ENCODE measurements around the gene PDCD4. TPM values are rescaled to one million over a fixed set of nuclear protein-coding genes. Genes with fewer than 3 reads are reported as not detected.
"Not testable (repeated sequence)": the region's sequence is repeated elsewhere in the genome, so short reads cannot be mapped to it uniquely, and the experiment has no call there.

The PDCD4 gene
- total RNA-seq, 1 donor from 2014 or later: 10.3 TPM

DNA sequence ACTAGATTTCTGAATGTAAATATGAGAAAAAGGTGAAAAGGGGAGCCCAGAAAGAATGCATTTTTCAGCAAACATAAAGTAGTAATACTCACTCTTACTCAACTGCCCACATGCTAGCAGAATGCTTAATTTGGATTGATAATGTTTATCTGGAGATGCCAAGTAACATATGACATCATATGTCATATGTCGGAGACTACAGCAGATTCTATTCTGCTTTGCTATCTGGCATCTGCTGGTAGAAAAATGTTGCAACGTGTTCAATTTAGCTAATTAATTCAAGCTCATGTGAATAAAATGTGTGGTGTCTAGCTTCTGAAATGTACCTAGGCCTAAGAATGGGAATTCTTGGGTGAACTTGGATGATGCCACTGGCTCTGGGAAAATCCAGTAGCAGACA lies 42.7 kb downstream of the PDCD4 start:
- no peak overlapping the region for H3K27ac ChIP-seq
- H3K4me3 ChIP-seq: no peak overlapping the region
- H3K9me3 ChIP-seq: no peaks in the 10 kb centered on the region
- DNase-seq (ENCODE audit: low spot score in 2 of 2): no peak
- intact Hi-C loops (cut with DNase I): loop anchor here (10.0 kb wide), 1 partner anchor 420 kb away; the partner anchor contains the start of gene DUSP5
- peaks cover 0 to 2% of the 10 kb centered on the region in 2 donors for H3K4me1 ChIP-seq
- TF ChIP-seq, protein P1, sequence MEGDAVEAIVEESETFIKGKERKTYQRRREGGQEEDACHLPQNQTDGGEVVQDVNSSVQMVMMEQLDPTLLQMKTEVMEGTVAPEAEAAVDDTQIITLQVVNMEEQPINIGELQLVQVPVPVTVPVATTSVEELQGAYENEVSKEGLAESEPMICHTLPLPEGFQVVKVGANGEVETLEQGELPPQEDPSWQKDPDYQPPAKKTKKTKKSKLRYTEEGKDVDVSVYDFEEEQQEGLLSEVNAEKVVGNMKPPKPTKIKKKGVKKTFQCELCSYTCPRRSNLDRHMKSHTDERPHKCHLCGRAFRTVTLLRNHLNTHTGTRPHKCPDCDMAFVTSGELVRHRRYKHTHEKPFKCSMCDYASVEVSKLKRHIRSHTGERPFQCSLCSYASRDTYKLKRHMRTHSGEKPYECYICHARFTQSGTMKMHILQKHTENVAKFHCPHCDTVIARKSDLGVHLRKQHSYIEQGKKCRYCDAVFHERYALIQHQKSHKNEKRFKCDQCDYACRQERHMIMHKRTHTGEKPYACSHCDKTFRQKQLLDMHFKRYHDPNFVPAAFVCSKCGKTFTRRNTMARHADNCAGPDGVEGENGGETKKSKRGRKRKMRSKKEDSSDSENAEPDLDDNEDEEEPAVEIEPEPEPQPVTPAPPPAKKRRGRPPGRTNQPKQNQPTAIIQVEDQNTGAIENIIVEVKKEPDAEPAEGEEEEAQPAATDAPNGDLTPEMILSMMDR (IDR thresholded peaks at IDR 0.05): no peak
- no peaks in the 10 kb centered on the region for H3K36me3 ChIP-seq
- H3K27me3 ChIP-seq: no peaks in the 10 kb centered on the region

DNA sequence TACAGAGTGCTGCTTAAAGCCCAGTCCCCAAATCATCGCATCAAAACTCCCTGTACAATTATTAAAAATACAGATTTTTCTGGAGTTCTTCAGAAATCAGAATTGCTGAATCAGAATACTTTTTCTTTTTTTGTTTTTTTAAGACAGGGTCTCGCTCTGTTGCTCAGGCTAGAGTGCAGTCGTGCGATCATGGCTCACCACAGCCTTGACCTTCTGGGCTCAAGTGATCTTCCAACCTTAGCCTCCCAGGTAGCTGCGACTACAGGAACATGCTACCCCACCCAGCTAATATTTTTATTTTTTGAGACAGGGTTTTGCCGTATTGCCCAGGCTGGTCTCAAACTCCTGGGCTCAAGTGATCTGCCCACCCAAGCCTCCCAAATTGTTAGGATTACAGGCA lies 43.3 kb downstream of the PDCD4 start:
- H3K4me3 ChIP-seq: no peak overlapping the region
- peaks cover 0 to 2% of the 10 kb centered on the region in 2 donors for H3K4me1 ChIP-seq
- no peaks in the 10 kb centered on the region for H3K27me3 ChIP-seq
- no peak for DNase-seq (ENCODE audit: low spot score in 2 of 2)
- TF ChIP-seq, protein P1 (IDR thresholded peaks at IDR 0.05): no peak
- no peaks in the 10 kb centered on the region for H3K36me3 ChIP-seq
- H3K9me3 ChIP-seq: no peaks in the 10 kb centered on the region
- no peak overlapping the region for H3K27ac ChIP-seq
- intact Hi-C loops (cut with DNase I): loop anchor here (5.0 to 10.0 kb wide), 2 partner anchors 420 to 693 kb away; partner anchors contain the start of gene DUSP5

DNA sequence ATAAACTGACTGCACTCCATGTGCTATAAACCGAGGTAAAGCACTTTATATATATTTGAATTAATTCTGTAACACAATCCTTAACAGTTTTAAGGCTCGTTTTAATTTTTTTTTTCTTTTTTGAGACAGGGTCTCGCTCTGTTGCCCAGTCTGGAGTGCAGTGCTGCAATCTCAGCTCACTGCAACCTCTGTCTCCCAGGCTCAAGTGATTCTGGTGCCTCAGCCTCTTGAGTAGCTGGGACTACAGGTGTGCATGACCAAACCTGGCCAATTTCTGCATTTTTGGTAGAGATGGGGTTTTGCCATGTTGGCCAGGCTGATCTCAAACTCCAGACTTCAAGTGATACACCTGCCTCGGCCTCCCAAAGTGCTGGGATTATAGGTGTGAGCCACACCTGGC lies 43.9 kb downstream of the PDCD4 start:
- H3K4me3 ChIP-seq; H3K9me3 ChIP-seq; H3K4me1 ChIP-seq; H3K27ac ChIP-seq; DNase-seq (ENCODE audit: low spot score in 2 of 2); H3K27me3 ChIP-seq; H3K36me3 ChIP-seq: not testable (repeated sequence)
- intact Hi-C loops (cut with DNase I): loop anchor here (5.0 to 10.0 kb wide), 2 partner anchors 421 to 693 kb away; partner anchors contain the start of gene DUSP5

DNA sequence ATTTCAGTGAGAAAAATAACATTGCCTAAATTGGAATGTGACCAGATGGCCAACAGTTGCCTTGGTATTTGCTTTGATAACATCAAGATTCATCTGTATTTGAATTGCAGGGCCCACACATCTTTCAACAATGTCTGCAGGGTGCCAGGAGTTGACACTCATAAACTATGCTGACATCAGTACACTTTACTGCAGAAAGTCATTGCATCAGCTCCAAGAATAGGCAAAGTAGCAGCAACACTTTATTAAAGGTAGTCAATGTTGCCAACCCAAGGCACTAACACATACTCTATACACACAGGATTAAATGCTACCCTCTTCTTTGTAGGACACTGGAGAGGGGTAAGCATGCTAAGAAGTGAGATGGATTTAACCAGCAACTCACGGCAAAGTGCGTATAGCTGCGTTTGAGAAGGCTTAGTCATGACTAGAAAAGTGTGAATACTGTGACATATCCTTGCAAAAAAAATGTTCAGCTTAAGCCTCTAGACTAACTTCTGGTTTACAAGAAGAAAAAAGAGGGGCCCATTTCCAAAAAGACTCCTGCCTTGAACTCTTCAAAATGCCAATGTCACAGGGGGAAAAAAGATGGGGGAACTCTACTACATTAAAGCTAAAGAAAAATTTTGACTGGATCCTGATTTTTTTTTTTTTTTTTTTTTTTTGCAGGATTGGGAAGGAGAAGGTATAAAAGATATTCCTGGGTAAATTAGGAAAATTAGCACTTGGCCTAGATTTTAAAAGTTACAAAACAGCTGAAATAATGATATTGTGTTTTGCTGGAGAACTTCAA lies 45.0 kb downstream of the PDCD4 start:
- Histone ChIP-seq H3K4me3 (no peak overlapping the region), H3K27ac (no peak overlapping the region), H3K9me3 (no peaks in the 10 kb centered on the region), H3K4me1 (peaks cover 0 to 2% of the 10 kb centered on the region in 2 donors), H3K27me3 (no peaks in the 10 kb centered on the region), H3K36me3 (no peaks in the 10 kb centered on the region)
- no peak for DNase-seq (ENCODE audit: low spot score in 2 of 2)
- TF ChIP-seq, protein P1 (IDR thresholded peaks at IDR 0.05): no peak
- intact Hi-C loops (cut with DNase I): loop anchor here (5.0 to 10.0 kb wide), 2 partner anchors 422 to 694 kb away; partner anchors contain the start of gene DUSP5

DNA sequence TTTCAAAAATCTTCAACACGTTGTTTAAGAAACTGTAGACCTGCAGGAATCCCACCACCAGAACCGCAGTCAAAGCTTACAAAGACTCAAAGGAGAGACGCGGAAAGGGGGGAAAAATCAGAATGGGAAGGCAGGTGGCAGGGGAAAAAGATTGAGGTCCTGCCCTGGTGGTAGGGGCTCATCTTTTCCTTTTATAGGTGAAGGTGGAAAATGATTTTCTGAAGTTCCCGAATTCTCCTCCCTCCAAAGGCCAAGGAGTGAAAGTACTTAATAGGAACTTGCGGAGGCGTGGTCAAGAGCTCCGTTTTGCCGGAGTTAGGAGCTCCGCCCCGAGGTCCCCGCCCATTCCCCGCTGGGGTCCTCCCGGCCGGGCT lies 46.5 kb downstream of the PDCD4 start:
- Histone ChIP-seq H3K27me3 (no peaks in the 10 kb centered on the region), H3K36me3 (no peaks in the 10 kb centered on the region), H3K9me3 (no peaks in the 10 kb centered on the region), H3K27ac (peak overlapping the region; percentile 96 to 97), H3K4me1 (peaks cover 0 to 5% of the 10 kb centered on the region in 2 donors), H3K4me3 (peak overlapping the region; percentile 67 to 77)
- intact Hi-C loops (cut with DNase I): loop anchor here (2.0 to 10.0 kb wide), 3 partner anchors 47 to 696 kb away; partner anchors contain the start of genes DUSP5 and PDCD4
- DNase-seq (ENCODE audit: low spot score in 2 of 2): peak; percentile 82 to 98
- TF ChIP-seq, protein P1 (IDR thresholded peaks at IDR 0.05): peak in 1 of 3 experiments; percentile 5

All from ascending aorta (tissue), 2 donors.